ENCODE data around the gene SLC29A3.
A peak's percentile ranks its signal among the peaks of the same experiment; 100 is the strongest.

SLC29A3 gene

DNA sequence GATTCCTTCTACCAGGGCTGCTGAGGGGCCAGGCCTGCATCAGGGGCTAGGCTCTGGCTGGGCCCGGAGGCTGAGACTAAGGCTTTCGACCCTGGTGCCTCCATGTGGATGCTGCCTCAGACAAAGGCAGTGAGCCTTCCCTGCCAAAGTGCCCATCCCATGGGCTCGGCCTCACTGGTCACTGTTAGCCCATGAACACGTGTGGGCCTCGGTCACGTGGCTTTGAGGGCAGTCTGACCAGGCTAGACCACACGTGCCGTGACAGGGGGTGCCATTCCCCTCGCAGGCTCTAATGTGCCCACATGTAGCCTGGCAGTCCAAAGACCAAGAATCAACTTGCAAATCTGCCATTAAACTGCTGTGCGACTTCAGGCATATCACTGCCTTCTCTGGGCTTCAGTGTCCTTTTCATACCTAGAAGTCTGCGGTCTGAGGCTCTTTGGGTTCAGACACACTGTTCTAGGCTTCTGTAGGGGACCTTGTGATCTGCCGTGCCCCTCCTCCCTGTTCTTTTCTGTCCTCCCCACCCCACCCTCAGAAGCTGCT, 17.6 kb upstream of the SLC29A3 start:
- DNase-seq: no peak

DNA sequence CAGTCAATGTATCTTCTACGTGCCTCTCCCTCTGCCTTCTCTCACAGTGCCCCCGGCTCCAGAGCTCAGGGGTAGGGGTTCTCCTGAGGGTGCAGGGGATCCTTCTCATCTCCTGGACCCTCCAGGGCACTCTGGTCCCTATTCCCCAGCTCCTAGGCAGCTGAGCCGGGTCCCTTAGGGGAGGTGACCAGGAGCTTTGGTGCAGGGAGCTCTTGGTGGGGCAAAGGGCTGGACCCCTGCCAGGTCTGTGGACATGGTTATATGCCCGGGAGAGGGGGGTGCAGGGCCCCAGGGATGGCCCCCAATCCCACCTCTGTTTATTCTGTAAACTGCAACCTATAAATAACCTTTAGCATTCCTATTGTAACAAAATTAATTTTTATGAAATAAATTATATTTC, 16.6 kb upstream of the SLC29A3 start:
- DNase-seq: no peak

DNA sequence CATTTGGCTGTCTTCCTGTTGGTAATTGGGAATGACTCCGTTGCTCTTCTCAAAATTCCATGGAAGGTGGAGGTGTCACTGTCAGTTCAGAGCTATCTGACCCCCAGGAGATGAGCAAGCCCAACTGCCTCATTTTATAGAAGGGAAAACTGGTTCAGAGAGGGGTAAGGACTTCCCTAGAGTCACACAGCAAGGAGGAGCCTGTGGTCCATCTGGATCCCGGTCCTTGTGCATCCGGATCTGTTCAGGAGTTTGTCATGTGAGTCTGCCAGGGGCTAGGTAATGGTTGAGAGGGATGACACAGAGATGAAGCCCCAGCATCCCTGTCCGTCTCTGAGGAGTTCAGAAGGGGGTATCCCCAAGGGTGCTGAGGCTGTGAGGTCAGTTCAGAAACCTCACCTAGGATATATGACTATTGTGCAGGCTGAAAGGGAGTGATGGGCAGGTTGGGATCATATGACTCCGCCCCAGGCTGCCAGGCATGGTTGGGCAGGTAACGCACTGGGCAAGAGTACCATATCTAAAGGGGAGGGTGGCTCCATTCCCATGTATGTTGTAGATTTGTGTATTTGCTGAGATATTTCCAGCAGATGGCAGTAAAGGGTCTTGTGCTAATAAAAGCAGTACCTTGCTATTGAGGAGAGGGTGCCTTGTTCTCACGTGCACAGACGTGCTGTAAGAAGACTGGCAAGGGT, 16.0 kb upstream of the SLC29A3 start:
- DNase-seq: peak; percentile 85

DNA sequence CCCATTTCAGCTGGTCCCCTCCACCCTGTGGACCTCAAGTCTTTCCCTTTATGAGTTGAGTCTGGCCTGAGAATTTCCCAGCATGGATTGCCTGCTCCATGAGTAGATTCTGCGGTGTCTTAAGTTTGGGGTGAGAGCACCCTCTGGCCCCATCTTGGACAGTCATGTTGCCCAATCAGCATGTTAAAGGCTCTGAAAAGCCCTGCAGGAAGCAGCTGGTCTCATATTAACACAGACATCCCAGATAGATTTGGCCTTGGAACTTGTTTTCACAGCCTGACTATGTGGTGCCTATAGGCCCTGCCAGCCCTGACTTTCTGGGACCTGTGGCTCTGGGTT, 15.5 kb upstream of the SLC29A3 start:
- DNase-seq: no peak

DNA sequence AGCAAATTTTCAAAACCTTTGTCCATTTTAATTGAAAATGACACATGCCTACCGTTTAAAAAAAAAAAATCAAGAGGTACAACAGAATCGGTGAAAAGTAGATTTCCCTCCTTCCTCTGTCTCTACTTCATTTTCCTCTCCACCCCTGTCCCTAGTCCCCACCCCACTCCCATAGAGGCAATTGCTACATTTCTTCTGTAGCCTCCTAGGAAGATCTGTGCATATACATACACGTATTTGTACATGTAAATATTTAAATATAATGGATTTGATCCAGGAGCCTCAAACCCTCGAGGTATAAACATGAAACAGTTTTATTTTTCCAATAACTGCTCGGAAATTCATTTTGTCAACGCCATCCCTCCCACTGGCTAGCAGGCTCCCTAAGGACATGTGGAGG, 14.1 kb upstream of the SLC29A3 start:
- no peak for DNase-seq

DNA sequence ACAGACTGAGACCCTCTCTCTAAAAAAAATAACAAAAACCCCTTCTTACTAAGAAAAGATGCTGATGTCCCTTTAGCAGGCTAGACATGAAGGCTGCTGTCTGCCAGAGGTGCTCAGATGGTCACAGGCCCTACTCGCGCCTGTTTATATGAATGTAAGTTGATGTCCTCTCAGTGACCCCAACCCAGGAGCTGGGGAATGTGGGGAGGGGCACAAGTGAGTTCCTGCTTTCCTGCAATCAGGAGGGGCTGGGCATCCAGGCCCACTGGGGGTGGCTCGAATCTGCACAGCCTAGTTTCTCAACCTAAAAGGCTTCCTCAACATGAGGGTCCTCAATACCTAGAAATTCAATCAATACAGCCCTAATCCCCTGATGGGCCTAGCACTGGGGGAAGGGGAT, 12.1 kb upstream of the SLC29A3 start:
- DNase-seq: no peak

DNA sequence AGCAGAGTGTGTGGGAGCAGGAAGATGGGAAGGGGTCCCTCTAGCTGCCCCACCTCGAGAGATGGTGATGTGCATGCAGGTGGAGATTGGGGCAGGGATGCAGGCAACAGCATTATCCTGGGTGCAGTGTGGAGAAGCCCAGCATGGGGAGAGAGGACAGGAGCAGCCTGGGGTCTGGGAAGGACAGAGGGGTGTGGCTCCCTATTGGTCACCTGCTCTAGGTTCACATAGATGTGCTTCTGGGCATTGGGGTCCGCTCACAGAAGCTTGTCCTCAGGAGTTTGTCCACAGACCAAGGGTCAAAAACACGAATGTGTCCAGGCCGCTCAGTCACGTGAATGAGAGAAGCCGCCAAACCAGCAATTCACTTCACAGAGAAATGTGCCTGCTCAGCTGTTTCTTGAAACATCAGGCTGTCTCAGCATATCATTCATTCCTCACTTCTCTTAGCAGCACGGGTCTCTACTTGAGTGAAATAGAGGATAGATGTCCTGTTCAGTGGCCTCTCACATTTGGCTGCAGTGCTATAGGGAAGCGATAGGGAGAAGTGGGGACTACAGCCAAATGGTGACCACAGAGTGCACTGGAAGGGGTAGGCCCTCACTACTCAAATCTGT, 11.5 kb upstream of the SLC29A3 start:
- DNase-seq: no peak

DNA sequence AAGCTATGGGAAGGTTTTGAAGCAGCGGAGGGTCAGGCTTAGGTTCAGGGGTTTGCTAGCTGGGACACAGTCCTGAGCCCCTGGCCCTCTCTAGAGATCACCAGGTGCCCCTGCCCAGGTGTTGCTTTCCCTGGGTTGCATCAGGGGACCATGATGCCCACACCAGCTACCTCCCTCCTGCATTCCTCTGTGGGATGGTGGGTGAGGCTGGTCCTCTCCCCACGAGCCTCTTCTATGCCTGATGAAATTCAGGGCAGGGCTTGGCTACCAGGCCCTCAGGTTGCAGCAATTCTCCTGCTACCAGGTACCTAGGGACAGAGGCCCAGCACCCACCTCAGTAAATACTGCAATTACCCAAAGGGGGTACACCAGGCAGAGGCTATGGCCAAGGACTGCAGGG, 10.8 kb upstream of the SLC29A3 start:
- DNase-seq: no peak

DNA sequence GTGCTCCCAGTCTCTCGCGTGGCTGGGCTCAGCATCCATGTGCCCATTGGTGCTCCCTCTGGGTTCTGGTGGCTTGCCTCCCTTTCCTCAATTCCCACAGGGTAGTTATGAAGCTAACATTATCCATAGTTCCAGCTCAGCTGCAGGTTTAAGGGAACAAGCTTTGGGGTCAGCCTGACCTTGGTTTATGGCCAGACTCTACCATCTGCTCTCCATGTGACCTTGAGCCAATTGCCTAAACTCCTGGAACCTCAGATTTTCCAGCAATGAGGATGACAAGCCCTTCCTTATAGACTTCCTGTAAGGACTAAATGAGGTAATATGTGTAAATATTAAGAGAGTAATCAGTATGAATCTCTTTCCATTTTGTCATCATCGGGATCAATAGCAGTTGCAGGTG, 10.1 kb upstream of the SLC29A3 start:
- no peak for DNase-seq

DNA sequence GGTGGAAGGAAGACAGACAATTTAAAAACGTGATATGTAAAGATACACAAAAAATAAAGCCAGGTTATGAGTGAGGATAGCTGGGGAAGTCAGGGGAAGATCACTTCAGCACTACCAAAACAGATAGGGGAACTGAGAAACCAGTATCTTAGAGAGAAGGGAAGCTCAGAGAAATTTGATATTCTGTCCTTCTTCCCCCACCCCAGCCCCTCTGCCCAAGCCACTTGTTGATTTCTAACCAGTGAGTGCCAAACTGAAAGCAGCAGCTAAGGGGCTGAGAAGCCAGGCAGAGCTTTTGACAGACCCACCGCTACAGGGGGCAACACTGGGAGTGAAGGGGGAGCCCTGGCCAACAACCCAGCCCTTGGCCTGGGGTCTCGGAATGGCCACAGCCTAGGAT, 9.1 kb upstream of the SLC29A3 start:
- DNase-seq: no peak

DNA sequence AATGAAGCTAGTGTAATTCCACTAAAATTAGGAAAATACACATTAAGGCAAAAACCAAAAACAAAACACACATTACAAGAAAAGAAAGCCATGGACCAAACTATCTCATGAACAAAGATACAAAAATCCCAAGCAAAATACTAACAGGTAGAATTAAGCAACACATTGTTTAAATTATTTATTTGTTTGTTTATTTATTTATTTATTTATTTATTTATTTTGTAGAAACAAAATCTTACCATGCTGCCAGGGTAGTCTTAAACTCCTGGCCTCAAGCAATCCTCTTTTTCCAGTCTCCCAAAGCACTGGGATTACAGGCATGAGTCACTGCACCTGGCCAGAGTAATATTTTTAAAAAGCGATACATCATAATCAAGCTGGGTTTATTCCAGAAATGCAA, 6.8 kb upstream of the SLC29A3 start:
- DNase-seq: no peak

DNA sequence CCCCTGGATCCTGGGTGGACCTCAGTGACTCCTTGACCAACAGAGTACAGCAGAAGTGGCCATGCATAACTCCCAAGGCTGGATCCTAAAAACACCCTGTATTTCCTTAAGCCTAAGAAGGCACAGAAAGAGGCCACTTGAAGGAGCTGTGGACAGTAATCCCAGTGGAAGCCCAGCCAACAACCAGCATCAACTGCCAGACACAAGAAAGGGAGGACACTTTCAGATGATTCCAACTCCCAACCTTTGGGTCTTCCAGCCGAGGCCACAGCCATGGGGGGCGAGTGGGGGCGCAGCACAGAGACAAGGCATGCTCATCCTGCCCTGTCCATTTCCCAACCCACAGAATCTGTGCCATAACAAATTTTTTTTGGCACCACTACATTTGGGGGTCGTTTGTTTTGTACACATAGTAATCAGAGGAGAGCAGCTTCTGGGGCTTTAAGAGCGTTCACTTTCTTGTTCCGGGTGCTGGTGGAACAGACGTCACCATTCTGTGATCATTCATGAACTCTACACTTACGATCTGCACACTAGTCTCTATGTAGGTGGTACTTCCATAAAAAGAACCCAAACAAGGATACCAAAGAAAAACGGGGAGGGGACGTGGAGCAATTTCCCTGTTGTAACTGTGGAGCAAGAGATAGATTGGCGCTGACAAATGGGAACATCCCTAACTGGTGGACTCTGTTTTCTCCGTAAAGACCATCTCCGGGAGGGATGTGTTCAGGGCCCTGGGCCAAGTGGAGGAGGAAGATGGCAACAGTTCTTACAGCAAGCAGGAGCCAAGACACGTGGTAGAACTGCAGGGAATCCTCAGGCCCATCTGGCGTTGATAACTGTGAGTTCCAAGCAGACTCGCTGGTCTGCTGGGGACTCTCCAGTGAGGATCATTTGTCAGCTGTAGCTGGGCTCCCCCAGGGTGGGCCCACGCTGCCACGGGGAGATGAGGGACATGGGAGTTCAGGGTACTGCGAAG, 6.0 kb upstream of the SLC29A3 start:
- DNase-seq: peak; percentile 51

DNA sequence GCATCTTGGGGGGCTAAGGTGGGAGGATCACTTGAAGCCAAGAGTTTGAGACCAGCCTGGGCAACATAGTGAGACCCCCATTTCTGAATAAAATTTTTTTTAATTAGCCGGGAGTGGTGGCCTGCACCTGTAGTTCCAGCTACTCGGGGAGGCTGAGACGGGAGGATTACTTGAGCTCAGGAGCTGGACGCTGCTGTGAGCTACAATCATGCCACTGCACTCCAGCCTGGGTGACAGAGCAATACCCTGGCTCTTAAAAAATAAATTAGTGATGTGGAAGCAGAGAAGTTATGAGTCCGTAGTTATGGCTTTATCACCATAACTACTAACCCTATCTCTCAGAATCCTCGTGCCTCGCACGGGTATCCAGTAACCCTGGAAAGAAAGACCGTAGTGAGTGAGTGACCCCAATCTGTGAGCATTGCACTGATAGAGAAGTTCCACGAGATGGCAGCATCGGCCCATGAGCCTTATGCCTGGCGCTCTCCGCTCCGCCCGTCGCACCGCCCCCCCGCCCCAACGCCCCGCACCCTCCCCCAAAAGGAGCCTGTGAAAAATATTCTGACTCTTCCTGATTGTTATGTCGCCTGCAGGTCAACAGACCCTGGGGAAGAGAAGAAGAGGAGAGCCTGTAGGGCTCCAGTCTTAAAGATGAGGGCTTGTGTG, 4.9 kb upstream of the SLC29A3 start:
- DNase-seq: peak; percentile 46

DNA sequence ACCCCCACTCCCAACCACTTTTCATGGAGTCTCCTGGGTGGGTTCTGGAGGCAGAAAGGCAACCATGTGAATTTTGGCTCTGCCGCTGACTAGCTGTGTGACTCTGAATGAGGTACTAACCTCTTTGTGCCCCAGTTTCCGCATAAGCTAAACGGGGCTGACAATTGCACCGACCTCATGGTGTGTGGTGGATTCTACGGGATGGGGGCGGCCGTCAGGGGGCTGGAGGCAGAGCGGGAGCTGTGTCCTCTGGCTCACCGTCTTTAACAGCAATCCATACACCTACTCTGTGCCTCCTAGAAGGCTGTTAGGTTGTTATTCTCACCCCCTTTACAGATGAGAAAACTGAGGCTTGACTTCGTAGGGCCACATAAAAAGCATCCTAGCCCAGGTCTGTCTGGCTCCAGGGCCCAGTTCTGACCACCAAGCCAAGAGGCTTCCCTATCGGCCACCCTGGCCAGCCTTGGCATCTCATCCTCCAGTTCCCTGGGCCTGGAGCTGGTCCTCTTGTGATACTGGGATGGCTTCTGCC, 4.3 kb upstream of the SLC29A3 start:
- peak; percentile 46 for DNase-seq

DNA sequence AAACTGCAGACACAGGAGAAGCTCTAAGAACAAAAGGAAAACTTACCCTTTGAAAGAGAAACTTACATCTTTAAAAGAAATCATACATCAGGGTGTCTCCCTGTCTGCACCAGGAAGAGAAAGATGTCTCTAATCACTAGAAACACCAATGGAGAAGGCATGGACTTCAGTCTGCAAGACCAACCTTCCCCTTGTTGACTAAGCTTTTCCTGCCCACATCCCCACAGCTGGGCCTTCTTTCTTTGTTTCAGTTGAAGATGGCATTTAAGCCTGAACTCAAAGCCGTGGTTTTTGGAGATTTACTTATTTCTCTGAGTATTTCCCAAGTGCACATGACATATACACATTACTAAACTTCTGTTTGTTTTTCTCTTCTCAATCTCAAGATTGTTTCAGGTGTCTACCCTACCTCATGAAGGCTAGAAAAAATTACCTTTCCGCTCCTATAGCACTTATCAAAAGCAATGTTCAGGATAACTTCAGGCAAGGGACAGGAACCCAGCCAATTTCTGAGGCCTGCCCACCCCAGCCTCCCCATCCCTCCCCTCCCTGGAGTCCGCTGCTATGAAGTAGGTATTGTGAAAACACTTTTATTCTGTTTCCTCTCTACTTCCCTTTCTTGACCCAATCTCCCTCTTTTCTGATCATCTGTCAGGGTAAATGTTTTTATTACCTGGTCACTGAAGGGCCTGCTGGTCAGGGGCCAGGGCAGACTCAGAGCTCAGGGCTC, 2.8 kb upstream of the SLC29A3 start:
- no peak for DNase-seq

DNA sequence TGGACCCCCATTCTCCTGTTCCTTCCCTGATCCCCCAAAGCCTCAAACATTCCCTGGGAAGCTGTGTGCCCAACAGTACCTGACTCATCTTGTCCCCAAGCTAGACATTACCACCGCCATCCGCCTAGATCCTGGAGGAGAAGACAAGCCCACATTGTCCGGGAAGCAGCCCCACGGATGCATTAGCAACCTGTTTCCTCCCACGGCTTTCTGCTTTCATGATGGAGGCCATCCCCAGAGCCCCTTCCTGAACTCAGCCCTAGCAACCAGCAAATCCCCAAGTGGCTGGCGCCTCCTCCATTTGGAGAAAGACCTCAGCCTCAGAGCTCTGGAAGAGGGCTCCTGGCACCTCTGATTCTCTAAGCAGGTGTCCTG, 2.3 kb upstream of the SLC29A3 start:
- no peak for DNase-seq

DNA sequence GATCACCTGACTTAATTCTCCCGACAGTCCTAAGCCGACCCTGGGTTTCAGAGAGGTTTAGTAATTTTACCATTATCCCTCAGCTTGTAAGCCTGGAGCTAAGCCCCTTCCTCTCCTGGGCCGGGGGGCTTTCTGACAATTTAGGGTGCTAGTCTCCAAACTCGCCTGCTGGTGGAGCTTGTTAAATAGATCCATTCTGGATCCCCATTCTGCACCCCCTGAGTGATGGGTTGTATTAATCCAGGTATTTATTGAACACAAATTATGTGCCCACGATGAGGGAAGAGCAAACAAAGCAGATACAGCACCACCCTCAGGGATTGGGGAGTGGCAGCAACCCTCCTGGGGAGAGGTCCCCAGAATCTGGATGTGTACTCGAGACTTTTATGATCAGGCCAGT, 1.3 kb upstream of the SLC29A3 start:
- no peak for DNase-seq

DNA sequence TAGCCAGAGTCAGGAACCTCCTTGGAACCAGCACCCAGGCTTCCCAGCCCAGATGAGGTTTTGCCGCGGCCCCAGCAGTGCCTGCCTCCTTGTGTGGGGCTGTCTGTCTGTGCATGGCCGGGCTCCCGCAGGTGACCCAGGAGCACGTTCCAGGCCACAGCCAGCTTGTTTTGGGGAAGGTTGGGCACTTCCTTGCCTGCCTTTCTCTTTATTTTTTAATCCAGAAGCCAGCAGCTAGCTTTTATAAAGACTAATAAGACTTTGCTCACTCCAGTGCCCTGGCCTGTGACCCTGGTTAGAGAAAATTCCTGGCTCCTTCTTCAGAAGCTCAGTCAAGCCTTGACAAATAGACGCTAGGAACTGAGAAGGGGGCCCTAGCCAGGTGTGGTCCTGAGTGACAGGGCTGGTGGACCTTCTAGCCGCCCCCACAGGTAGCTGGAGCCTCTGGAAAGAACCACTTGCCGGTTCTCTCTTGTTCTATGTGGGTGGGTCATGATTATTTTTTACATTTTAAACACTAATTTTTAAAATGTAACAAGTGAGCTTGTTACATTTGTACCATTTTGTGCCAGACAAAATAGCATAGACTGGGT, 837 bp downstream of the SLC29A3 start:
- DNase-seq: no peak

DNA sequence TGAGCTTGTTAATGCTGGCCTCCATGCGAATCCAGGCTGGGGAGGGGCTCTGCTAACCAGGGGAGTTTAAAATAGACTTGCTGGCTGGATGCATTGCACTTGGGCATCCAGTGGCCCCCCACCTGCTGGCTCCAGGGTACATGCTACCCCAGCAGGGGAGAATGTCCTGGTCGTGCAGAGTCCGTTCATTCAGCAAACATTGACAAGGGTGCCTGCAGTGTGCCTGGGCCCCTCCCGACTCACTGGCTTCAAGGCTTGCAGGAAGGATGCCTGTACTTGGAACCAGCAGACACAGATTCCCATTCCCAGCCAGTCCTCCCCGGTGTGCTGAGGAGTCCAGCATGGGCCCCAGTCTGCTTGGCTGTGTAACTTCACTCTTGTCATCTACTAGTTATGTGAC, 1.5 kb downstream of the SLC29A3 start:
- DNase-seq: no peak

DNA sequence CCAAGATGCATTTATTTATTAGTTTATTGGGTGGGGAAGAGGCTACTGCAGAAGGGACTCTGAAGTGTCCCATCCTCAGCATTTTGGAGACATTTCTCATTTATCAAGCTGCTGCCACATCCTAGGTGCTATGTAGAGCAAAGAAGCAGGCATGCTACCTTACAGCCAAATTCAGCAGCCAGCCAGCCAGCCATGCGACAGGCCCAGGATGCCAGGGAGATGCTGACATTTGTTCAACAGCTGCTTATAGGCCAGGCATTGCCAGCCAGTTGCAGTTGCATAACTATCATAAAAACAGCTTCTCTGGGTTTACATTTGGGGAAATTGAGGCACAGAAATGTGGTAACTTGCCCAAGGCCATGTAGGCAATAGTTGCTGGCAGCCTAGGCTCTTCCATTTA, 2.3 kb downstream of the SLC29A3 start:
- no peak for DNase-seq

DNA sequence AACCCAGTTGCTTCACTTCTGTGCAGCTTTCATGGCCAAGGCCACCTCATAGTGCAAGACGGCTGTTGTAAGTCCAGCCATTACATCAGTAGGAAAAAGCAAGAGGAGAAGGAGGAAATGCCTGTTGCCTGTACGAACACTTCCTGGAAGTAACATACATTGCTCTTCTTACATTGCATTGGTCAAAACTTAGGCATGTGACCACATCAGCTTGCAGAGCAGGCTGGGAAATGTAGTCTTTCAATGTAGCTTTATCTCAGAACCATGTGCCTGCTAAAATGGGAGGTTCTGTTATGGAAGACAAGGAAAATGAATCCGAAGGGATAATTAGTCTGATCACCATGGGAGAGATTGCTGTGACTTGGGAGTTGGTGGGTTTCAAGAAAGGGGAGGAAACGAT, 4.3 kb downstream of the SLC29A3 start:
- DNase-seq: peak; percentile 17

DNA sequence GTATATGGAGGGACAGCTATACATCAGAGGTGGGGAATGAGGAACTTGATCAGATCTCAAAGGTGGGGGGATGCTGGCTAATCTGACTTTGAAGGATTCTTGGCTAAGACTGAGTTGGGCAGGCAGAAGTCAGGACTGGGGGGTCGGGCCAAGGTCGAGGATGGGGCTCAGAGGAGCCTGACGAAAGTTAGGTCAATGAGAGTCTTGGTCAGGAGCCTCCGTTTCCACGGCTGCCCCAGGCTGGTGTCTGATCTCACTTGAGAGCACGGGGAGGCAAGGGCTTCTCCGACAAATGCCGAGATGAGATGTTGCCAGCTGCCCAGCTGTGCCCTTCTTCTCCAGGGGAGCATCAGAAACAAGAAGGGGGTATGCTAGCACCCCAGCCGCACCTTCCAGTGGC, 5.7 kb downstream of the SLC29A3 start:
- DNase-seq: no peak
